GM18511 (cell line): ENCODE data around the gene CTSF.
"Not testable (repeated sequence)": the region's sequence is repeated elsewhere in the genome, so short reads cannot be mapped to it uniquely, and the experiment has no call there.

ENCODE experiments used
- ATAC-seq: cut with Tn5 transposase; IDR thresholded peaks from one replicate; pipeline ENCODE4 v1.9.1; 2021; ENCODE audit warnings: mild to moderate bottlenecking, moderate library complexity; ENCODE audit not compliant: unreplicated experiment

CTSF gene

DNA sequence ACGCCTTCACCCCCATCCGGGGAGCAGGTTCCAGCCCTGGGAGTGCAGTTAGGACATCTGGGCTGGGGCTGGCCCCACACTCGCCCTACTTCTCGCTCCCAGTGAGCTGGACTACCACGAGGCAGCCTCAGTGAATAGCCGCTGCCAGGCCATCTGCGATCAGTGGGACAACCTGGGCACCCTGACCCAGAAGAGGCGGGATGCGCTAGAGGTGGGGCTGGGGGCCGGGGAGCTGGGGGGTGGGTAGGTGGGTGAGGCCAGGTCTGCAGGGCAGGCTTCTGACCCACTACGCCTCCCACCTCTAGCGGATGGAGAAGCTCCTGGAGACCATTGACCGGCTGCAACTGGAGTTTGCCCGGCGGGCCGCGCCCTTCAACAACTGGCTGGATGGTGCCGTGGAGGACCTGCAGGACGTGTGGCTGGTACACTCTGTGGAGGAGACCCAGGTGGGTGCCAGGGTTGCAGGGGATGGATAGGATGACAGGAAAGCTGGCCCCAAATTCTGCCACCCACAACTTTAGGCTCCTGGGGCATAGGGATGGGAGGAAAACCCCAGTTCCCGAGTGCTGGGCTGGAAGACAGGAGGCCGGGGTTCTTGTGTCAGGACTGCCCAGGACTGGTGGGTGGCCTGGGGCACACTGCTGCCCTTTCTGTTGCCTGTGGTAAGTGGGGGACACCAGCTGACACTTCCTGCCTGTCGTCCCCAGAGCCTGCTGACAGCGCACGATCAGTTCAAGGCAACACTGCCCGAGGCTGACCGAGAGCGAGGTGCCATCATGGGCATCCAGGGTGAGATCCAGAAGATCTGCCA lies 8.3 kb downstream of the CTSF start:
- no peak for ATAC-seq

DNA sequence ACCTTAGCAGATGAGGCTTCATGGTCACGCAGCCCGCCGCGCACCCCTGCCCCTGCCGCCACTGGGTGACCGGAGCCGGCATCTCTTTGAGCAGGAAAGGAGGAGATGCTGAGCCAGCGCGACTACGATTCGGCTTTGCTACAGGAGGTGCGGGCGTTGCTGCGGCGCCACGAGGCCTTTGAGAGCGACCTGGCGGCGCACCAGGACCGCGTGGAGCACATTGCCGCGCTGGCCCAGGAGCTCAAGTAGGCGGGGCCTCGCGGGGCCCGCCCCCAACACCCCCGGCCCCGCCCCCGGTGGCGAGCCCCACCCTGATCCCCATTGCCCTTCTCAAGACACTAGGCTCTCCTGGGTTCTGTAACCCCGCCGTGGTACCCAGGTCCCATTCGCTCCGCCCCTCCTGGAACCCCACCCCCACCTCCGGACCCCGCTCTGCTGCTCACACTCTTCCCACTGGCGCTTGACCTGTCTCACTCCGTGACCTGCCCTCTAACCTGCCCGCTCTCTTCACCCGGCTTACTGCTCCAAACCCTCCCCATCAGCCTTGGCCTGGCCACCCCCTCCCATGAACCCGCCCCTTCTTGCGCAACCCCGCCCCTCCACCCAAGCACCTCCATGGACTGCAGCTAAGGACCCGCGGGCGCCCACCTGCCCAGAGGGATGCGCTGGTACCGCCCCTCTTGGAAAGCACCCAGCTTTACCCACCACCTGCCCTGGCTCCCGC lies 9.1 kb downstream of the CTSF start:
- no peak for ATAC-seq

DNA sequence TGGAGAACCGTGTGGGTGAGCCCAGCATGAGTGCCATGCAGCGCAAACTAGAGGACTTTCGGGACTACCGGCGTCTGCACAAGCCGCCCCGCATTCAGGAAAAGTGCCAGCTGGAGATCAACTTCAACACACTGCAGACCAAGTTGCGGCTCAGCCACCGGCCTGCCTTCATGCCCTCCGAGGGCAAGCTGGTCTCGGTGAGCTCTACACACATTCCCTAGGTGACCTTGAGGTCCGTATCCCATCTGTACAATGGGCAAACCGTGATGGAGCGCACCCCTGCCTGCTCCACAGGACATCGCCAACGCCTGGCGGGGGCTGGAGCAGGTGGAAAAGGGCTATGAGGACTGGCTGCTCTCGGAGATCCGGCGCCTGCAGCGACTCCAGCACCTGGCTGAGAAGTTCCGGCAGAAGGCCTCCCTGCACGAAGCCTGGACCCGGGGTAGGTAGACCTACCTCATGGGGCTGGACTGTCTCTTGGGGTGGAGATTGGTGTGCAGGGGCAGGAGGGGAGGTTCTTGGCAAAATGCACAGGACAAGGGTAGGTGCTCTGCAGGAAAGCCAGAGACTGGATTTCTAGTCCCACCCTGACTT lies 10.6 kb downstream of the CTSF start:
- no peak for ATAC-seq

DNA sequence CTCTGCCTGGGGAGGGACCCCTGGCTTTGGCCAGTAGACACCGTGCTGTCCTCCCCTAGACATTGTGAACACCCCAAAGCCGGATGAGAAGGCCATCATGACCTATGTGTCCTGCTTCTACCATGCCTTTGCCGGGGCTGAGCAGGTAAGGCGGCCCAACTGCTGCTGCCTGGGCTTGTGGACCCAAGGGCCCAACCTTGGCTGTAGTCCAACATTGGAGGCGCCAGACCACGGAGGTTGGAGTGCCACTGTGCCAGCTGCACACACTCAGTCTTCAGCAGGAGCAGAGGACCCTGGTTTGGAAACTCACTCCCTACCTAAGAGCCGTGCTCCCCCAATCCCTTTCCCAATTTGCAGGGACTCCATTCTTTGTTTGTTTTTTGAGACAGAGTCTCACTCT lies 12.3 kb downstream of the CTSF start:
- ATAC-seq, result no peak

DNA sequence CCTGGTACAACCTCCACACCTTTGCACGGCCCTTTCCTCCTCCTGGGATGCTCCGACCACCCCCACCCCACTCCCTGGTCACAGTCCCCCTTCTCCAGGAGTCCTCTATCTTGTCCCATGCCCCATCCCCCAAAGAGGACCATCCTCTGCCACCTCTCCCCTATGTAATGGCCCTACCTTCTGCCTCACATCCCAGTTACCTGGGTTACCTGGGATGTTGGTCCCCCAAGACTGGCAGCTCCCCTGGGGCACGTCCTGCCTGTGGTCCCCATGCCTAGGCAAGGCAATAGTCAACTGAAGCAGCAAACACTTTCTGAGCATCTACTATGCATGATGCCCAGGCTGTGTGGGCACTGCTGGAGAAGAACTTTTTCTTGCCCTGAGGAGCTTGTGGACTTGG lies 13.0 kb downstream of the CTSF start:
- ATAC-seq, result no peak

DNA sequence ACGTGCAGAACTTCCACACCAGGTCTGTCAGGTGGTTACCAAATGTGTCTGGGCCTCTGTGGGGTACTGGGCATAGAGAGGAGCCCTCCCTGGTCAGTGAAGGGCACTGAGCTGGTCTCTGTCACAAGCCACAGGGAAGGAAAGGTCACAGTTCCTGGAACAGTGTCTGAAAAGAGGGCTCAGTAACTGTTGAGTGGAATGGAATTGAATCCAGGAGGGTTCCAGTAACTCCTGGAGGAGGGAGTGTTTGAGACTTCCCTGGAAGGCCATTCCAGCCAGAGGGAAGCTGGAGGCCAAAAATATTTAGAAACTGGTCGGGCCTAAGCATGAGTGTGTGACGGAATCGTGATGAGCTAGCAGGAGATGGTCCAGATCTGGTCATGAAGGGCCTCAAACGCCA lies 13.8 kb downstream of the CTSF start:
- no peak for ATAC-seq

DNA sequence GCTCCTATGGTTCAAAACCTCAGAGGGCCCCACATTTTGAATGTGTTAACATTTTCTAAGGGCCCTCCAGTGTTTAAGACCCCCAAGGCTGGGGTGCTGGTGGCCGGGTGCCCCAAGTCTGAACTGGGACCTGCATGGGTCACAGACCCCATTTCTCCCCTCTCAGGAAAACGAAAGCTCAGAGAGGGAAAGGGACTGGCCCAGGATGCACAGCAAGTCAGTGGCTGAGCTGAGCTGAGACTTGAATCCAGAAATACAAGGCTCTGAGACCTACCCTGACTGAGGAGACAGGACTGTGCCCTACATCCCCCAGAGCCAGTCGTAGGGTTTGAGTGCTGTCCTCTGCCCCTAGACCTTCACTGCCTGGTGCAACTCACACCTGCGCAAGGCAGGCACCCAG lies 17.5 kb downstream of the CTSF start:
- no peak for ATAC-seq

DNA sequence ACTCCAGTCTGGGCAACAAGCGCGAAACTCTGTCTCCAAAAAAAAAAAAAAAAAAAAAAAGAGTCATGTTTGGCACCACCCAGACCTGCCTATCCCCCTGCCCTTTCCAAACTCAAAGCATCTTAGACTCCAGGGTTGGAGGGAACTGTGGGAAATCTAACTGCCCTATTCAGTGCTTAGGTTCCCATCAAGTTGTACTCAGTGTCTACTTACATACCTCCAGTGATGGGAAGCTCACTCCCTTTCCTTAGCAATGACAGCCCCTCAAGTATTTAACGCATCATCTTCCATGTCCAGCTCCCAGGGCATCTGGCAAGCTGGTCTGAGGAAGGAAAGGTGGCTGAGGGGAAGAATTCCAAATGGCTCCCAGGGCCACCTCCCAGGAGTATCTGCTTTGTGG lies 18.7 kb downstream of the CTSF start:
- no peak for ATAC-seq

DNA sequence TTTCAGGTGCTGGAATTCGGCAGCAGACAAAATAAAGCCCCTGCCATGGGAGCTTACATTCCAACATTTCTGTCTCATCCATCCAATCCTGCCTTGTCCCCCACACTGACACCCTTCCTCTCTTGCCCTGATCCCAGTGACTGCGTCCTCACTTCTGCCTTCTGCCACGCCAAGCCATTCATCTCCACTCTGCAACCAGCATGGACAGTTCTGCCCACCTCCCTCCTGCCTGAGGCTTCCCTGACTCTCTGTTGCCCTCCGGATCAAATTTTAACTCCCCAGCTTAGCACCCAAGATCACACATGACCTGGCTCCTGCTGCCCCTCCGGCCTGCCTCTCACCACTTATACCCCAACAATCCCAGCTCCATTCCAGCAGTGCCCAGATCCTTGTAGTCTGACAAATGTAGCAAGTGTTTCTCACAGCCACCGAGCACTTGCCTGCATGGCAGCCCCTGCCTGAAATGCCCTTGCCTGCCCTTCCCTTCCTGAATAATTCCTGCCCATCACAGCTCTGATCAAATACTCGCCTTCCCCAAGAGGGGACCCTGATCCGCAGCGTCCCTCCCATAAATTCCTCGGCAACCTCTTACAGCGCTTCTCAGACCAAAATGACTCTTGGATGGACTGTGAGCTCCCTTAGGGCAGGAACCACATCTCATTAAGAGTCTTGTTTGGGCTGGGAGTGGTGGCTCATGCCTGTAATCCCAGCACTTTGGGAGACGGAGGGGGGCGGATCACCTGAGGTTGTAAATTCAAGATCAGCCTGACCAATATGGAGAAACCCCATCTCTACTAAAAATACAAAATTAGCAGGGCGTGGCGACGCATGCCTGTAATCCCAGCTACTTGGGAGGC lies 19.4 kb downstream of the CTSF start:
- no peak for ATAC-seq

DNA sequence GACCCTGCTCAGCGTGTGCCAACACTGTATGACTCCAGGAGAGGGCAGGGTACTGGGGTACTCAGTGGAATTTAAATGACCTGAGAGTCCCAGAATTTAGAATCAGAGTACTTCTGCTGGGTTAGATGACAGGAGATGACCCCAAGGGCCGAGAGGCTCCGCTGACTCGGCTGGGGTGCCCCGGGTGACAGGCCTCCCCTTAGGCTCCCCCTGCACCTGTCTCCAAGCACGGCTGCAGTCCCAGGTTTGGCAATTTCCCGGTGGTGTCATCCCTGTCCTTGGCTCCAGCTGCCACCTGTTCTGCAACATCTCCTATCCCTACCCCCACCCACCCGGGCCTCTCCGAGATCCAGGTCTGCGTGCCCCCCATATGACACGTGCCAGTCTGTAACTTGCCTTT lies 20.4 kb downstream of the CTSF start:
- no peak for ATAC-seq

DNA sequence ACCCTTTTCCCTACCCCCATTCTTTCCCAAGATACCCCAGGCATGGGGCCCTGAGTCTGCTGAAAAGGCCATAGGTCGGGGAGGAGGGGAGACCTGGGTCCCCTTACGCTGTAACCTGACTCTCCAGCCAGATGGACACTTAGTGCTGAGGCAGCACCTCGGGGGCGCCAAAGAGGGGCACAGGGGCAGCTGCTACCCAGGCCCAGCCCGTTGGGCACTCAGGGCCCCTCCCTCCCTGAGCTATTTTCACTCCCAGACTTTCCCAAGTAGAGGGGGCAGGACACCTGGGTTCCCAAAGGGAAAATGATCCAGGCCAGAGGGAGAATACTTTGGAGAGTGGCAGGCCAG lies 20.8 kb downstream of the CTSF start:
- no peak for ATAC-seq

DNA sequence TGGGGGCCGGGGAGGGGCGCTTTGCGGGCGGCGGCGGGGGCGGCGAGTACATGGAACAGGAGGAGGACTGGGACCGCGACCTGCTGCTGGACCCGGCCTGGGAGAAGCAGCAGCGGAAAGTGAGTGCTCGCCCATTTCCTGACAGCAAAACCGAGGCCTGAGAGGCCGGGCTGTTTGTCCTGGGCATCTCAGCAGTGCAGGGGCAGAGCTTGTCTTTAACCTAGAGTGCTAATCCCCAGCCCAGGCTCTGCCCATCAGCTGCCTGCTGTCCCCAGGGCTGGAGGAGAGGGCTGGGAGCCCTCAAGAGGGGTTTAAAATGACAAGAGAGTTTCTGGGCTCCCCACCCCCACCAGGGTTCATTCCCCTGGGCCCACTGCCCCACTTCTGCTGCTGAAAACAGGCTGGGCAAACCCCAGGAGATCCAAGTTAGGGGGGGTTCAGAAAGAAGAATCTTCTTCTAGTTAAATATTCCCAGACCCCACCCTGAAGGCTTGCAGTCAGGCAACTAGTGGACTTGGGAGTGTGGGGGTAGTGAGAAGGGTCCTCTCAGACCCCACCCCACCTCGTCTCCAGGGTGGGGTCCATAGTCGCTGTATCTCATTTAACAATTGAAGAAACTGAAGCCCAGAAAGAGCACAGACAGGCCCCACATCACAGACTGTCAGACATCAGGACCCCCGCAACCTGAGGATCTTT lies 21.3 kb downstream of the CTSF start:
- ATAC-seq, result no peak

DNA sequence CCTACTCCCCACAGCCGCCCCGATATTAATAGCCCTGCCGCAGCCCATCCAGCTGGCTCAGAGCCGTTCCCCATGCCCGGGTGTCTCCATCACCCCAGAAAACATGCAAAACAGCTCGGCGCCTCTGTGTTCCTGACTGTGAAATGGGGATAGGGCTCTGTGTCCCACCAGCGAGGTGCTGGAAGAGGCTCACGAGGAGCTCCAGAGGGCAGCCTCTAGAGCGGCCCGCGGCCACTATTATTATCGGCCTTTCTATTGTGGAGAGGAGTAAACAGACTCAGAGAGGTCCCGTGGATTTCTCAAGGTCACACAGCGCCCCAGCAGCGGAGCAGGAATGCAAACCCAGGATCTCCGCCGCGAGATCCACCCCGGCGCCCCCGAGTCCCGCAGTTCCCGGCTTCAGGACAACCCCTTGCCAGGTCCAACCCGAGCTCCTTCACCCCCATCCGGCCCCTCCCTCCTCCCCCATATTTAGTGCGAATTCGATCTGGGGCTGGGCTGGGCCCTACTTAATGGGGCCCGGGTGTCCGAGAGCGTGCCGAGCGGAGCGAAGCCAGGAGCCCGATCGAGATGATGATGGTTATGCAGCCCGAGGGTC lies 21.9 kb downstream of the CTSF start, which contains the start of gene ACTN3:
Gene ACTN3, plus strand, starts transcription at position 536 of the 598 bp plus-strand sequence. Its CDS starts 35 bp downstream, at position 571.
- no peak for ATAC-seq

DNA sequence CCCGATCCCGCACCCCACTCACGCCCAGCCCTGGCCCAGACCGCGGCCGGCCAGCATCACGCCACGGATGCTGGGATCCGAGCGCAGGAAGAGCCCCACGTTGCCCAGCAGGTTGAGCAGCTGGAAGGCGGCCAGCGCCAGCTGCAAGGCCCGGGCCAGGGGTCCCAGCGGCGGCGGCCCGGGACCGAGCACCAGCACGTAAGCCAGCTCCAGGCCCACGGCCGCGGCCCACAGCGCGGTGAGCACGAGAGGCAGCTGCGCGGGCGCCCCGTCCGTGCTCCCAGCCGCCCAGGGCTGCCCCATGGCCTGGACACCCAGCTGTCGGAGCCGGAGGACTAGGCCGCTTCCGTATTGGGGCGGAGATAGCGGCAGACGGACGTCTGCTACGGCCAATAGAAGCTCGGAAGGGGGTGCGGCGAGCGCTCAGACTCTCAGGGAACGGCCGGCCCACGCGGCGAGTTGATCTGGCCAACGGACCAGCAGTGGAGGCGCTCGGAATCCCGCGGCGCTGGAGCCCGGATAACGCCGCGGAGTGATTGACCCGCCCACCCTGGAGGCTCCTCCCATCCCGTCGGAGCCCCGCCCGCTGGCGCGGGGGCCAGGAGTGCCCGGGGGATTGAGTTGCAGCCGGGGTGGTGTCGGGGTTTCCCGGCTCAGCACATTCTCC lies 22.6 kb downstream of the CTSF start, which contains the start of gene ZDHHC24:
Gene ZDHHC24, minus strand, starts transcription at position 348 of the 667 bp plus-strand sequence. Its CDS starts 45 bp downstream, at position 303.
- ATAC-seq, result peak; percentile 85

DNA sequence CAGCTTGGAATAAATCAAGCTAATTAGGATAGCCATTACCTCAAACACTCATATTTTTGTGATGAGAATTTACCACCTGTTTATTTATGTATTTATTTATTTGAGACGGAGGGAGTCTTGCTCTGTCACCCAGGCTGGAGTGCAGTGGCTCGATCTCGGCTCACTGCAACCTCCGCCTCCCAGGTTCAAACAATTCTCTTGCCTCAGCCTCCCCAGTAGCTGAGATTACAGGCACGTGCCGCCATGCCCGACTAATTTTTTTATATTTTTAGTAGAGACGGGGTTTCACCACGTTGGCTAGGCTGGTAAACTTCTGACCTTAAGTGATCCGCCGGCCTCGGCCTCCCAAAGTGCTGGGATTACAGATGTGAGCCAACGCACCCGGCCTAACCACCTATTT lies 23.5 kb downstream of the CTSF start:
- ATAC-seq, result not testable (repeated sequence)

DNA sequence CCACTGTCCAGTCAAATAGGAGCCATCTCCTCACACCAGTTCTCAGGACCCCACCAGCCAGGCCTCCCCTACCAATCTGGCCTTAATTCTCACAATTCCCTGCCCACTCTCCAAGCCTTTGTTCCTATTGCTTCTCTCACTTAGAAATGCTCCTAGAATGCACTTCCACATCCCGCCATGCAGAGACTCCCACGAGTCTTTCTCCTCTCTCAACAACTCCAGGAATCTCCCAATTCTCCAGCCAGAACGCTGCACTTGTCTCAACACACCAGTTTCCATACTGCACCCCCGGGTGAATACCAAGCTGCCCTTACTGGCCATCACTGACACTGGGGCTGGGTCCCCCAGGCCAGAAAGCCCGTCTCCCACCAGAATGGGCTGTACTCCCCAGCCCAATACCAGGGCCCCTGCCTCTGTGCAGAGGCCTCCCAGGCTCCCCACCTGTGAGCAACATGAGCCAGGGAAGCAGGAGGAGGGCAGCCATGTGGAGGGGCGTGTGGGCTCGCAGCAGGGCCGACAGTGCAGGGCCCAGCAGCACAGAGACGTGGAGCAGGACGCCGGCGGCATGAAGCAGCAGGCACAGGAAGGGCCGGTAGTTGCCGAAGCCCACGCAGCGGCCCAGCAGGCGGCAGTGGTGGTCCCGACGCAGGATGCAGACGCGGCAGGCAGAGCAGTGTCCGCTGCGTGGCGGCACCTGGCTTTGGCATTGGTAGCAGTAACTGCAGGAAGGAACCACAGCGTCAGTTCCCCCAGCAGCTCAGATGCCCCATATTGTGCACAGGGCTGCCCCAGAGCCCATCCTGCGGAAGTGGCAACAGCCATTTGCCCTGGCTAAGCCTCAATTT lies 24.9 kb downstream of the CTSF start:
- ATAC-seq, result no peak

DNA sequence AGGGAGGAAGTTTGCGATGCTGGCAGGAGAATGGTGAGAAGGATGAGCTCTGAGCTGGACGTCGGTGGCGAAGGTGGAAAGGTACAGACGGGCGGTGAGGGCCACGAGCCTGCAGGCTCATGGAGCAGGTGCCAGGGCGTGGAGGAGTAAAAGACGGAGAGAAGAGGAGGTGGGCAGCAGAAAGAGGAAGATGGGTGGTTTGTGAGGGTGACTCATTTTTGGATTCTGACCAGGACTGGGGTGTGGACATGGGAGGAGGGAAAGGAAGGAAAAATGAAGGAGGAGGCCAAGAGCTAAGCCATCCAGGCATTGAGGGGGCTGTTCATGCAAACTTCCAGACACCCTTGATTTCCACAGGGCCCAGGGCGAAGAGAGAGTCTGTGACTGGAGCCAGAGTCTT lies 26.0 kb downstream of the CTSF start:
- ATAC-seq, result no peak

DNA sequence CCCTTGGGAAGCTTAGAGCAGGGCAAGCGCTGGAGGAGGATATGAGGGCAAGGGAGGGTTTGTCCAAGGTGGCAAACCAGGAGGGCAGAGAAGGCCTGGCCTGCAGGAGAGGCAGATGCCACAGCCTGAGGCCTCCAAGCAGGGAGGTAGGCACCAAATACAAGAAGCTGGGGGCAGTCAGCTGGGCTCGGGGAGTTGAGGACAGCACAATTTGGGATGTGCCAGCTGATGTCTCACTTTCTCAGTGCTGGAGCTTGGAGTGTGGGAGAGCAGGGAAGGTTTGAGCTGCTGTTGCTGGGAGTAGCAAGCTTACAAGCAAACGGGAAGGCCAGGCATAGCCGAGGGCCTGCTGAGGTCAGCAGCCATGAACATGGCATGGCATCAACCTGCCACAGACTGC lies 26.5 kb downstream of the CTSF start:
- ATAC-seq, result no peak

DNA sequence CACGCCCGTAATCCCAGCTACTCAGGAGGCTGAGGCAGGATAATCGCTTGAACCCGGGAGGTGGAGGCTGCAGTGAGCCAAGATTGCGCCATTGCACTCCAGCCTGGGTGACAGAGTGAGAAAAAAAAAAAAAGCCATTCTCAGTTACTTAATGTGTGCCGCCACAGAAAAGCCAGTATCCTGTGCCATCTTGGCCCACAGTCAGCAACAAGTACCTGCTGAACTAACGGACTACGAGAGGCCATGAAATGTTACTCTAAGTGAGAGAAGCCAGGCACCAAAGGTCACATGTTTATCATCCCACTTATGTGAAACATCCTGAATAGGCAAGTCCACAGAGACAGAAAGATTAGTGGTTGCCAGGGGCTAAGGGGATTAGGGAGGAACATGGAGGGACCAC lies 27.8 kb downstream of the CTSF start:
- not testable (repeated sequence) for ATAC-seq
